OCI-LY1 (cell line): ENCODE data around the gene GALNT10.

Source experiments
- CTCF ChIP-seq: fragments of 200-600 bp; sonication (generic), shearing (Covaris generic); IDR thresholded peaks from 2 replicates; pipeline ENCODE4 v1.5.1; 2017; ENCODE audit warnings: mild to moderate bottlenecking, antibody characterized with exemption, low read length, moderate library complexity, mixed read lengths
- EZH2 ChIP-seq: fragments of 200-600 bp; sonication (generic), shearing (Covaris generic); IDR thresholded peaks from 2 replicates; pipeline ENCODE4 v1.8.0; 2017; ENCODE audit warnings: borderline replicate concordance, mixed run types, mild to moderate bottlenecking, antibody characterized with exemption, low read length, moderate library complexity, mixed read lengths

DNA sequence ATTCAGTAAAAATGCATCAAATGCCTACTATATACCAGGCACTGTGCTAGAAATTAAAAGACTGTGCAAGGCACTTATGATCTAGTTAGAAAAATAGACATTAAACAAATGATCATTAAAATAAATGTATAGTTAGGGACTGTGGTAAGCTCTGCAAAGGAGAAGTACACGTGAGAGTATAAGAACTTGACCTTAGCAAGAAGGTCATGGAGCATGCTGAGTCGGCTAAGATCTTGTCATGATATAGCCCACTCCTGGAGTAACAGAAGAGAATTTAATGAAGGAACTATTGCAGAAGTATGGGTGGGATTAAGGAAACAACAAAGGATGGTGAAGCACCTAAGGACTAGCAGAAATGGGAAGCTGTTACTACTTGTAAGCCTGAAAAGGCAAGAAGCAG is 231.8 kb downstream of the GALNT10 start:
- TF ChIP-seq CTCF (no peak), EZH2 (no peak)
